Body of pancreas (tissue), 4 donors: Measurements from ENCODE around the gene EHMT1.

Experiments
- POLR2A ChIP-seq, 3 donors: fragments of 450-650 bp; IDR thresholded peaks; one replicate each; pipeline ENCODE4 v1.6.1; 2016; ENCODE audit warnings: antibody characterized with exemption in 3 of 3, mild to moderate bottlenecking in 2 of 3
- TF ChIP-seq, protein P1 (sequence below), 7 experiments: fragments of 450-650 bp in 4 of 7; fragments of 200-600 bp in 3 of 7; sonication (generic) in 3 of 7; IDR thresholded peaks; one replicate each; pipeline ENCODE4 v1.5.1; 2016 to 2019; ENCODE audit warnings: antibody characterized with exemption in 7 of 7

- TF ChIP-seq, protein P1, sequence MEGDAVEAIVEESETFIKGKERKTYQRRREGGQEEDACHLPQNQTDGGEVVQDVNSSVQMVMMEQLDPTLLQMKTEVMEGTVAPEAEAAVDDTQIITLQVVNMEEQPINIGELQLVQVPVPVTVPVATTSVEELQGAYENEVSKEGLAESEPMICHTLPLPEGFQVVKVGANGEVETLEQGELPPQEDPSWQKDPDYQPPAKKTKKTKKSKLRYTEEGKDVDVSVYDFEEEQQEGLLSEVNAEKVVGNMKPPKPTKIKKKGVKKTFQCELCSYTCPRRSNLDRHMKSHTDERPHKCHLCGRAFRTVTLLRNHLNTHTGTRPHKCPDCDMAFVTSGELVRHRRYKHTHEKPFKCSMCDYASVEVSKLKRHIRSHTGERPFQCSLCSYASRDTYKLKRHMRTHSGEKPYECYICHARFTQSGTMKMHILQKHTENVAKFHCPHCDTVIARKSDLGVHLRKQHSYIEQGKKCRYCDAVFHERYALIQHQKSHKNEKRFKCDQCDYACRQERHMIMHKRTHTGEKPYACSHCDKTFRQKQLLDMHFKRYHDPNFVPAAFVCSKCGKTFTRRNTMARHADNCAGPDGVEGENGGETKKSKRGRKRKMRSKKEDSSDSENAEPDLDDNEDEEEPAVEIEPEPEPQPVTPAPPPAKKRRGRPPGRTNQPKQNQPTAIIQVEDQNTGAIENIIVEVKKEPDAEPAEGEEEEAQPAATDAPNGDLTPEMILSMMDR (IDR thresholded peaks at IDR 0.05), result no peak
- no peak for TF ChIP-seq POLR2A (IDR thresholded peaks at IDR 0.05)
These were observed 257.0 kb downstream of the EHMT1 start for GRCh38 chr9:137875846-137876245.
